Activated CD4-positive, alpha-beta T cell treated with anti-CD3 and anti-CD28 coated beads, Interleukin-2, amount 10 ng/mL, durations not matched to agents 7 days and 5 days (primary cell): Measurements from ENCODE around the gene OGDHL. TPM values are rescaled to one million over a fixed set of nuclear protein-coding genes. Genes with fewer than 3 reads are reported as not detected.

Experiments used
- CTCF ChIA-PET: fragments of 350-600 bp; sonication (Branson Sonifier 250); formaldehyde crosslinking; loops from one replicate; lab custom pipeline; 2021; ENCODE audit warnings: antibody characterized with exemption; lab: Charles Lee
- POLR2A ChIA-PET: fragments of 350-600 bp; sonication (Branson Sonifier 250); formaldehyde crosslinking; loops from one replicate; lab custom pipeline; 2021; ENCODE audit warnings: antibody characterized with exemption; lab: Charles Lee
- DNase-seq: peaks from one replicate; pipeline ENCODE4 v3.0.0-alpha.2; 2020
- H3K27ac Mint-ChIP-seq: one replicate; pipeline ENCODE4 v1.8.0; 2021; ENCODE audit warnings: mild to moderate bottlenecking, moderate library complexity, mixed read lengths
- H3K27me3 Mint-ChIP-seq: one replicate; pipeline ENCODE4 v1.8.0; 2021; ENCODE audit warnings: mixed read lengths
- H3K36me3 Mint-ChIP-seq: one replicate; pipeline ENCODE4 v1.8.0; 2021; ENCODE audit warnings: low read depth, mixed read lengths
- H3K4me1 Mint-ChIP-seq: one replicate; pipeline ENCODE4 v1.8.0; 2021; ENCODE audit warnings: mixed read lengths
- H3K4me3 Mint-ChIP-seq: one replicate; pipeline ENCODE4 v1.8.0; 2021; ENCODE audit warnings: mild to moderate bottlenecking, moderate library complexity, mixed read lengths
- H3K9me3 Mint-ChIP-seq: one replicate; pipeline ENCODE4 v1.8.0; 2021; ENCODE audit warnings: mixed read lengths
- total RNA-seq, 2 experiments: library from RNA; stranded (reverse); gene quantifications; one replicate each; pipeline ENCODE4 v1.2.3, GENCODE V29; 2021

The OGDHL gene
- total RNA-seq, 2 experiments from 2014 or later = not detected

DNA sequence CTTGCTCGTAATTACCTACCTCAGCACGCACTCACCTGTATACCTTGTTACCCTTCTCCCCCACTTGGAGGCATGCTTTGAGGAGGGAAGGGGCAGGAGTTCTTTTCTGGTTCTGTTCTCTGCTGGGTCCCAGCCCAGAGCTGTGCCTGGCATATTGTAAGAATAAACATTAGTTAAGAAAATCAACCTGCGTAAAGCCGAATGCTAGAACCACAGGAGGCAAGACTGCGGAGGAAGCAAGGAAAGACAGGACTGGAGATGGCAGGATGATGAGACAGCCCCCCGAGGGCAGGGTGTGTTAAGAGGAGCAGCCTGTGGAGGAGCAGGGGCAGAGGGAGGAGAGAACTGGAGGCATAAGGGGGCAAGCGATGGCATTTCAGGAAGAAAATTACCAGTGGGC lies 73.2 kb downstream of the OGDHL start:
- no peaks in the 10 kb centered on the region for H3K36me3 Mint-ChIP-seq
- H3K27ac Mint-ChIP-seq = no peak overlapping the region
- ChIA-PET POLR2A (no interaction called here), CTCF (no interaction called here)
- H3K9me3 Mint-ChIP-seq = no peaks in the 10 kb centered on the region
- no peaks in the 10 kb centered on the region for H3K4me1 Mint-ChIP-seq
- no peak overlapping the region for H3K4me3 Mint-ChIP-seq
- no peak for DNase-seq
- peaks cover 68% of the 10 kb centered on the region for H3K27me3 Mint-ChIP-seq

DNA sequence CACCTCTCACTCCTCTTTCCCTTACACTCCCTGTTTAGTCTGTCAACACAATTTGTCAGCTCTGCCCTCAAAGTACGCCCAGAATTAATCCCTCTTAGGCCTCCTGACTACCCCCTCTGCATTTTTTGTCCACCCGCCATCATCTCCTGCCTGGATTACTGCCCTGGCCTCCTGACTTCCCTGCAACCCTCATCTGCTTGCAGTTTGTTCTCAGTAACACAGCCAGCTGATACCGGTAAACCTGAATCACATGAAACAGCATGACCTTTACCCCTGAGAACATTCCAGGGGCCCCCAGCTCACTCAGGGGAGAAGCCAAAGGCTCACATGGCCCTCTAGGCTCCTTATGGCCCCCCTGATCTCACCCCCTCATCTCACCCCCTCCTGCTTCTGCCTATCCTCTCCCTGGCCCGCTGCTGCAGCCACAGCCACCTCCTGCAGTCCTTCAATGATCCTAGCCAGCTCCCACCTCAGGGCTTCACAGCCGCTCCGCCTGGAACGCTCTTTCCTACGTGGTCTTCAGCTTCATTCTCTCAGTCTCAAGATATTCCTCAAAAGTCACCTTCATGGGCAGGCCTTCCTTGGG lies 73.8 kb downstream of the OGDHL start:
- ChIA-PET POLR2A (no interaction called here), CTCF (interaction anchor here (0.8 kb wide), 1 partner anchor 9 kb away, joined by 3 read pairs; the partner anchor contains the start of gene C10orf53)
- H3K9me3 Mint-ChIP-seq = no peaks in the 10 kb centered on the region
- H3K27ac Mint-ChIP-seq = no peak overlapping the region
- H3K4me1 Mint-ChIP-seq = no peaks in the 10 kb centered on the region
- peaks cover 63% of the 10 kb centered on the region for H3K27me3 Mint-ChIP-seq
- no peaks in the 10 kb centered on the region for H3K36me3 Mint-ChIP-seq
- no peak overlapping the region for H3K4me3 Mint-ChIP-seq
- no peak for DNase-seq

DNA sequence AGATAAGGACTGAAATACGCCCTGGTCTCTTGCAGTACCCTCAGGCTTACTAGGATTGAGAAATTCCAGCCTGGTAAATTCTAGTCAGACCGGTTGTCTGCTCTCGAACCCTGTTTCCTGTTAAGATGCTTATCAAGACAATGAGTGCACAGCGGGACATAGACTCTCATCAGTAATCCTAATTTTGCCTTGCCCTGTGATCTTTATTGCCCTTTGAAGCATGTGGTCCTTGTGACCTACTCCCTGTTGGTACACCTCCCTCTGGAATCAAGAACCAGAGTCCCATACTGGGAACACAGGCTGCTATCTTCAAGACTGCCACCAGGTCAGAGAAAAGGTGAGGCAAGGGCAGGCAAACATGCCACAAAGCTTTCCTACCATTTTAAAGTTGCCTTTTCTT lies 75.5 kb downstream of the OGDHL start:
- CTCF ChIA-PET = no interaction called here
- POLR2A ChIA-PET = no interaction called here
- Mint-ChIP-seq H3K27ac (no peak overlapping the region), H3K27me3 (peaks cover 53% of the 10 kb centered on the region), H3K4me1 (no peaks in the 10 kb centered on the region), H3K36me3 (no peaks in the 10 kb centered on the region), H3K4me3 (no peak overlapping the region), H3K9me3 (no peaks in the 10 kb centered on the region)
- DNase-seq = no peak

Other genes starting within 250 kb of the OGDHL start
- 10 to 100 TPM; 16.8 to 19.4 TPM for gene ERCC6, start 223.2 kb downstream of the OGDHL start, total RNA-seq
- not detected for gene SLC18A3, start 152.0 kb downstream of the OGDHL start, total RNA-seq
- gene CHAT, start 148.3 kb downstream of the OGDHL start, total RNA-seq = not detected
- gene C10orf53, start 82.7 kb downstream of the OGDHL start, total RNA-seq = not detected
- gene PARG, start 179.7 kb upstream of the OGDHL start, total RNA-seq = 10 to 100 TPM; 35.0 to 41.3 TPM
- gene TIMM23B, start 179.7 kb upstream of the OGDHL start, total RNA-seq = 10 to 100 TPM; 27.0 to 27.9 TPM
- 10 to 100 TPM; 27.1 to 30.0 TPM for gene AGAP6, start 226.1 kb upstream of the OGDHL start, total RNA-seq